Superior temporal gyrus (tissue), 1 donor: ENCODE results near the gene CAMK1D.
A peak's percentile ranks its signal among the peaks of the same experiment; 100 is the strongest.
"Not testable (repeated sequence)": the region's sequence is repeated elsewhere in the genome, so short reads cannot be mapped to it uniquely, and the experiment has no call there.

Experiments
- DNase-seq: peaks from one replicate; pipeline ENCODE4 v3.0.0-alpha.2; 2016; ENCODE audit errors: extremely low spot score

CAMK1D gene

DNA sequence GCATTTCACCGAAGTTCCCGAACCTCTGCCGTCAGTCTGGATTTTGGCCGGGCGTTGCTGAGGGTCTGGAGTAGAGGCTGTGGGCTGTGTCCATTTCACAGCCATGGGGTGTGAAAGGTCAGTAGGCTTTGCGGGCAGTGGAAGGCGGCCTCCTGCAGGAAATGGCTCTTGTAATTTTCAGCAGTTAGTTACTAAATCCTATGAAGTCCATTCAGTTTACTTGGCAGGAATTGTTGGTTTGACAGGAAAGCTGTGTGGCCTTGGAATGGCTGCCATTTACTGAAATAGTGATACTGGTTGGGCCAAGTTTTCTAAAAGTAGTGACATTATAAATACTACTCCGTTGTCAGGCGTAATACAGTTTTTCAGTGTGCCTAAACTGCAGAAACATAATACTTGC is 348.4 kb downstream of the CAMK1D start:
- DNase-seq: no peak

DNA sequence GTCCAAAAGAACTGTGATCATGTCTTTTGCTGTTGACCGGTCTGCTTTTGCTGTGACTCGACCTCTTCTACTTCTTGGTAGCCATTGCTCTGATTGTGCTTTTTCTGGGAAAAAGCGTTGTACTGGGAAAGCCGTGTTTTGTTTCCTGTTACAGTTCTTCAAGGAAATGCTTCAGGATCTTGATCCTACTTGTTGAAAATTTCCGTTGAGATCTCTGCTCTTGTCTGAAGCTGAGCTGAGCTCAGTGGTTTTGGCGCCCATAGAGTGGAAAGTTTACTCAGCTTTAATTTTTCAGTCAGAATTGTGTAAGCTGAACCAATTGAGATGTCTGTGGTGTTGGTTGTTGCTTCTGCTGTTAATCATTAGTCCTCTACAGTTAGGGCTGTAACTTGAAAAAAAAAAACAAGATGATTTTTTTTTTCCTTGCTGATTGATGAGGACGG is 349.9 kb downstream of the CAMK1D start:
- DNase-seq: no peak

DNA sequence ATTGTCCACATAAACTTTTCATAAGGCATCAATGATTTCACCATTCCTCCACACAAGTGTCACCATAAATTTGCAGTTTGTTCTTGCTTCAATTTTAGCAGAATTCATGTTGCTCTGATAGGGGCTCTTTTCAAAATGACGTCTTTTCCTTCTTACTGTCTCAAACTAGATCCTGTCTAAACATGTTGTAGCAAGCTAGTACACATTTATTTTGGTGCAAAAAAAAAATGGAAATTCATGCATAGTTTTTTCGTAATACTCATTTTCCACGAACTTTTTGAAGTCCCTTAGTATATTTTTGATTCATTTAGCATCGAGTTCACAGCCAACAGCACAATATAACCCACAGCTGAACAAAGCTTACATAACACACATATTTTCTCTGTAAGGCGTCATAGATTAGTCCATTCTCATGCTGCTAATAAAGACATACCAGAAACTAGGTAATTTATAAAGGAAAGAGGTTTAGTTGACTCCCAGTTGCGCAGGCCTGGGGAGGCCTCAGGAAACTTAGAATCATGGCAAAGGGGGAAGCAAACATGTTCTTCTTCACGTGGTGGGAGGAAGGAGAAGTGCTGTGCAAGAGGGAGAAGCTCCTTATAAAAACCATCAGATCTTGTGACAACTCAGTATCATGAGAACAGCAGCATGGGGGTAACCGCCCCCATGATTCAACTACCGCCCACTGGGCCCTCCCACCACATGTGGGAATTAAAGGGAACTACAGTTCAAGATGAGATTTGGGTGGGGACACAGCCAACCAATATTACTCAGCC is 350.6 kb downstream of the CAMK1D start:
- peak; percentile 42 for DNase-seq

DNA sequence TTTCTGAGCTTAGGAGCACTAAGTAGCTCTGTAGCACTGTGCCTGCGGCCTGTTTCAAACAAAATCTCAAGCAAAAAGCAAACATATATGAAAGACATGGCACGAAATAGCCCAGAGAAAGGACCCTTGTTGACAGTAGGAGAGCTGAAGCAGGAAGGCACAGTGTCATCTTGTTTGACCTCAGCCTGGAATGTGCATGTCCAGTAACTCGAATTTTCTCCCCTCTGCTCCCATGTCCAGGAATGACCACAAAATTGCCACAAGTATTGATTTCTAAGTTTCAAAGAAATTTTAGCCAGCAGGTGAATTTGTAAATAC is 351.2 kb downstream of the CAMK1D start:
- DNase-seq: no peak

DNA sequence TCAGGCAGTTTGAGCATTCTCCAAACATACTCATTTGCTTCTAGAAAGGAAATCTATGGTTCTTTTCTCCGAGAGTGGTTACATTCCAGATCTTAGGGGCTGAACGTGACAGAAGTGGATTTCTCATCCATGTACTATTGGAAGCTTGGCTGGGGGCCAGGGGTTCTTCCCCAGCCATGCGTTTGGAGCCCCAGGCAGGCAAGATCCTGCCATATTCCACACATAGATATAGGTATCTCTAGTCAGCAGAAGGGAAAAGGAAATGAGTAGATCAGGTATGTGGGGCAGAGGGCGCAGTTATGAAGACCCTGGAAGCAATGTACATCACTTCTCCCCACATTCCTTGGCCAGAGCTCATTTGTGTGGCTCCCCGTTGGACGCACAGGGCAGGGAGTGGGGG is 352.3 kb downstream of the CAMK1D start:
- no peak for DNase-seq

DNA sequence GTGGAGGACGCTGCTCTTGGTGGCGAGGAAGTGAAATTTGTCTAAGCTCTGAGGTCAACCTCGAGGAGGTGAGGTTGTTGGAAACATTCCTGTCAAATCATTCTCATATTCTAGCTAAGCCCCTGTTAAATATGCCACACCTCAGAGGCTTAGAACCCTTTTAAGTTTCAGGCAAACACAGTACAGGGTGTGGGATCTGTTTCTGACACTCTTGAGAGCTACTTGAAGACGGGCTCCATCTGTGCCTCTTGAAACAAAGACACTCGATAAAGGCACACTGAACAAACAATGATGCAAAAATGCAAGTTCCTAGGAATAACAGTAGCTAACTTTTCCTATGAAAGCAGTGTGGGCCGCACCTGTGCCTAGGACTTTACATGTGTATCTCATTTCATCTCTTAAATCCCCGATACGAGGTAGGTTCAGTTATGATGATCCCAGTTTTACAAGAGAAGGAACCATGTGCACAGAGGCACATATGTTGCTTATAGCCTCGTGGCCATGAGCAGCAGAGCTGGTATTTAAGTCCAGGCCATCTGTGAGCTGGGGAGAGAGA is 352.9 kb downstream of the CAMK1D start:
- peak; percentile 34 for DNase-seq

DNA sequence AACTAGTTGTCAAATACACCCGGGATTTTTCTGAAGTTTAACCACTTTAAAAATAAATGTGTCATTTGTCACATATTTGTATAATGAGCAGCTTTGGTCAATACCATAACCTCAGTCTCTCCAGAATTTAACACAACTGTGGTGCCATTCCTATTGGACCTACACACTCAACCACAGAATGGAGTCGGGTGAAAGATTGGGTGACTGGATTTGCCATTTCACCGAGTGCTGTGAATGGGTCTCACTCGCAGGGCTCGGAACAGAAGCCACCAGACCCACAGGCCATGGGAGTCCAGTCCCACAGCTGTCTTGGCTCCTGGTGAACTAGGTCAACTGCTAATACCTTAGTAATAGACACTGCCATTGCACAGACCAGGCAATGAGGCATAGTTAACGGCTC is 353.8 kb downstream of the CAMK1D start:
- DNase-seq: no peak

DNA sequence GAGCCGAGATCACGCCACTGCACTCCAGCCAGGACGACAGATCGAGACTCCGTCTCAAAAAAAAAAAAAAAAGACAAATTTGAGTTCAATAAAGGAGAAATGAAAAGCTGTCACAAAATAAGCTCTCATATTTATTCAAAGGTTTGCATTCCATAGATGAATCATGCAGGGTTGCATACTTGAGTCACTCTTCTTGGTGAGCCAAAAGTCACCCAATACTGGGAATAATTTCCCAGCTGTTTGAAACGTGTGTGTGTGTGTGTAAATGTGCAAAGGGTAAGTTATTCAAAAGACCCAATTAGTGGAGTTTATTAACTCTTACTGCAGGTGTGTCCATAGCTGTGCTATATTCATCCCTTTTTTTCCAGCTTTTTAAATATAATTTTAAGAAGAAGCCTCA is 354.5 kb downstream of the CAMK1D start:
- no peak for DNase-seq

DNA sequence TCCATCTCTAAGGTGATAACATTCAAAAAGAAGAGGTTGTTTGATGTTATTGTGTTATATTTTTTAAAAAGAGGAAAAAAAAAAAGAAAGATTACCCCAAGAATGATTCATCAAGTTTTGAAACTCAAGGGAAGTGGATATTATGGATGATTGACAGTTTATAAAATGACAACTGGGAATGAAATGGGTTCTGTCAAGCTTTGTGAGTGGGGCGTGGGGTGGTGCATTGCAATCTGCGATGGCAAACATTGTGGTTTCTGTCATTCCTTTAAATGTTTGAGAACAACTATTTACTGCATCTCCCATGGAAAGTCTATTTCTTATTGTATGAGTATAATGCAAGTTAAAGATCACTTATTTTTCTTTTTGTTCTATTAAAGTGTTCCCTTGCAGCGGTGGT is 355.1 kb downstream of the CAMK1D start:
- no peak for DNase-seq

DNA sequence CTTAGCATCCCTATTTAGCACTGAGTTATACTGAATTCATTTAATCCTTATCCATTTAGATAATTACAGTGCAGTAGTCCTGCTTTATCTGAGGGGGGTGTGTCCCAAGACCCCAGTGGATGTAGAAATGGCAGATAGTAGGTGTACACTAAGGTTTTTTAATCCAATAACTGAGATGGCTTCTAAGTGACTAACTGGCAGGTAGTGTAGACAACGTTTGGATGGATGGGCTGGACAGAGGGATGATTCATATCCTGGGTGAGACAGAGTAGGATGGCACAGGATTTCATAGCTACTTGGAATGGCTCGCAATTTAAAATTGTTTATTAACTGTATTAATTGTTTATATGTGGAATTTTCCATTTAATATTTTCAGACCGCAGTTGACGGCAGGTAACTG is 356.6 kb downstream of the CAMK1D start:
- no peak for DNase-seq

DNA sequence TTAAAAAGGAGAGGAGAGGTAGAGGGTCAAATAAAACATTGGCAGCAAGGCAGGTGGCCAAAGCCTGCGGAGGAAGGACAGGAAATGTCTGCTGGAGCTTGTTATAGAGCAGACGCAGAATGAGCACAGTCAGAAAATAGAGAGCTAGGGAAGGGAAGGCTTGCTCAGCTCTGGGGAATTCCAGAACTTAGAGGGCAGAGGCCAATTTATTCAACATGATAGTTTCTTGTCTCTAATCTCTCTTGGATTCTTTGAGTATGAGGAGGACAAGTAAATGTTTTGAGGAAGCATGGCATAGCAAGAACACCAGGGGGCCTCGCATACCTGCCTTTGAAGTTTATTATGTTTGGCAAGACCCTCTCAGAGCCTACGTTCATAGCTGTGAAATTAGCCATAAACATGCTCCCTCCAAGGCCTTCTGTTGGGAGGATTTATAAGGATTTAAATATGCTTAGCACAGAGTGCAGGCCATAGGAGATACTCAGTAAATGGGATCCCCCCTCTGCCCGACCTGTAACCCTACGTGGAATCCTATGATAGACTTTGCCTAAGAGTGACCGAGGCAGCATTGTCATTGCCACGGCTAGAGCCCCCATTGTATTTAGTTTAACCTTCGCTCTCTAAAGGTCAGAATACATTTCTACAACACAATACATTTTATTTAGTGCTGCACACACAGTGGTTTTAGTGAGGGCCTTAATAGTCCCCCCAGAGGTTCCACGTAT is 358.3 kb downstream of the CAMK1D start:
- peak; percentile 42 for DNase-seq

DNA sequence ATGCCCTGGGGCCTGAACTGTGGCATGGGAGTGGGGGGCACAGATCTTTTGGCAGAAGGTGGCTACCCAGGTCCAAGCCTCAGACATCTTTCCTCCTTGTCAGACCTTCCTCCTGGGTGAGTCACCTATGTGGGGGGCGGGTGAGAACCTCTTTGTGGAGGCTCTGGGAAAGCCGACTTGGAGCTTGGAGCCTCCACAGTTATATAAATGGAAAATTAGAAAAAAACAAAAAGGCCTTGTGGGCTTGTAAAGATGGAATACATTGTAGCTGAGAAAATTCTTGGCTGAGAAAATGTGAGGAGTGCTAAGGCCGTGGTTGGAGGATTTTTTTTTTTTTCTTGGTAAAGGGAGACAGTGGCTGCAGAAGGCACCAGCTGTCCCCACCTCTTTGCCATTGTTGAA is 359.7 kb downstream of the CAMK1D start:
- DNase-seq: peak; percentile 60

DNA sequence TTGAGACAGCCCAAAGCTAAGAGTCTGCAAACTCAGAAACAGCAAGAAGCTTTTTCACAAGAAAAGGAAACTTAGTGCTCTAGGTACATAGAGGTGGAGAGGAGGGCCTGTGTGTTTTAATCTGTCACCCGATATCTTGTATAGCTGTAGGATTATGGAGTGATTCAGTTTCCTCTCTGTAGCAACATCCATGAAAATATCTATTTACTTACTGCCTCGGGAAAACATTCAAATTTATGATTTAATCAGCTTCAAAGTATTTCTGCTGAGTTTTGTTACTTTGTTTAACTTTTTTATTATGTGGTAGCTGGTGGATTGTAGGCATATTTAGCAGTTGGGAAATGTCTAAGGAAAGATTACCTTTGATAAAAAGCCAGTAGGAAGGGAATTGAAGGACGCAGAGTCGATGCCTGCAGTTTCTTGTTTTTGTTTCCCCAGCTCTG is 360.2 kb downstream of the CAMK1D start:
- DNase-seq: no peak

DNA sequence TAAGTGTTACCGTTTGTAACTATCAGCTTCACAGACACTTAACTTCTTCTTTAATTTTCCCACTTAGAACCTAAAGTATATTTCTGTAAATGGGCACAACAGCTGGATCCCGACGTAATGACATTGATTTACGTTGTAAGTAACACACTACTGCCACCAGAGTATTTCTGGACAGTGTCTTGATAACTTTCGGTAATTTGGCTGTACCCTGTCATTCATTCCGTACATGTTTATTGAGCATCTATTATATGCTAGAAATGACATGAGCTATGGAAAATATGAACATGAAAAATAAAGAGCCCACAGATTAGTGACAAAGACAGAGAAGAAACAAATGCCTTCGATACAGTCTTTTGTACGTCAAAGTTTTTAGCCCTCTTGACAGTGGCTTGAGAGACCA is 360.8 kb downstream of the CAMK1D start:
- DNase-seq: no peak

DNA sequence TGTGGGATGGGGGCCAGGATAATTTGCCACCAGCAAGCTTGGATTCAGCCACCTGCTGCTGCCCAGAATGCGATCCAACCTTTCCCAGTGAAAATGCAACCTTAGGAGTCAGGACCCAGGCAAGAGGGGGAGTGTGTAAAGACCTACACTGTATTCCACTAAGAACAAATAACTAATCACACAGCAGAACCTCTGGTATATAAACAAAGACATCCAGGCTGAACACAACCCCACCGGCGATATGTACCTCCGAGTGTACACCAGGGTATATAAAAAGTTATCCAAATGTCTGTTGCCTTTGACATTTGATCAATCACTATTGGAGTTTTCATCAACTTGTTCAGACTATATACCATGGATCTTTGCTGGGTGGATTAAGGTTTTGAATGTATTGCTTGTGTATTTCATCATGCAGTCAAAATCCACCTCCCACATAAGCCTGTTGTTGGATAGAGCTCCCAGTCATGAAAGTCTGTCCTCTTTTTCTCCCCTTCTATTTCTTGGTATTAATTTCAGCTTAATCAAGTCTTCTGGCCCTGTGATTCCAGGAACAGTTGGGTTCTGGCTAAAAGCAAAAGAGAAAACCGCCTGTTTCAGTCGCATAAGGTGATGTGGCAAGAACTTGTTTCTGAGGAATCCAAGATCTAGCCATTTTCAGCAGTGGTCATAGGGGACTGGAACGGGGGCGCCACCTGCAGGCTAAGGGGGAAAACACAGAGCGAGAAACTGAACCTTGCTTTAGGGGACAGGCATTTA is 361.4 kb downstream of the CAMK1D start:
- peak; percentile 88 for DNase-seq

DNA sequence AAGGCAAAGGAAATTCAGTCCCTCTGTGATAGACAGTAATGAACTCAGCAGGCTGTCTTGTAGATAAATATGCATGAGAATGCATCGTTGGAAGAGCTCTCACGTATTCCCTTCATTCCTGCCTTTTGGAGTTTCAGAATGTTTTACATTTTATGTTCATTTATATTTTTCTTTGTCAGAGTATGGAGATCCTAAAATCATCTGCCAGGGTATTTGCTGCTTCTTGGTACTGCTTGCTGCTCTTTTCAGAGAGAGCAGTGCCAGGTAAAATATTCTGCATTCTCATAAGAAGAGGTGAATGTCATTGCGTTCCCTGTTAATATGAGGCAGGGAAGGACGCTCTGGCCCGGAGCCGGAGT is 362.0 kb downstream of the CAMK1D start:
- DNase-seq: no peak

DNA sequence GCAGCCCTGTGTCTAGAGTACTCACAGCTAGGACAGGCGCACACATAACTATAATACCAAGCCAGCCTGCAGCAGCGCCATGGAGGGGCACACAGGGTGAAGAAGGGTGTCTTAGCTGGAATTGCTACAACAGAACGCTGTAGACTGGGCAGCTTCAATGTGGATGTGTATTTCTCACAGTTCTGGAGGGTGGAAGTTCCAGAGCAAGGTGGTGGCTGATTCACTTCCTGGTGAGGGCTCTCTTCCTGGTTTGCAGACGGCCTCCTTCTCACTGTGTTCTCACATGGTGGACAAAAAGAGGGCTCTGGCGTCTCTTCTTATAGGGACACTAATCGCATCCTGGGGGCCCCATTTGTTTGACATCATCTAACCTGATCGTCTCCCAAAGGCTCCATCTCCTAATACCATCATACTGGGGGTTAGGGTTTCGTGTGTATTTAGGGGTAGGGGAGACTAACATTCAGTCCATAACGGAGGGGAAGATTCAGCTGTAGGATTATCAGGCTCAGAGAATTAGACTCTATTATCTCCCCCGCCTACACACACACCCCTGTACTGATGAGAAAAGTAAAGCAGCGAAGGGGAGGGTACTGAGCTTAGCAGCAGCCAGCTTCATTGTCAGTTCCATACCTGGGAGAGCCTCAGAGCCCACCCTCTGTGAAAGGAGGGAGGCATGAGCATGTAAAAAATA is 363.1 kb downstream of the CAMK1D start:
- DNase-seq: no peak

DNA sequence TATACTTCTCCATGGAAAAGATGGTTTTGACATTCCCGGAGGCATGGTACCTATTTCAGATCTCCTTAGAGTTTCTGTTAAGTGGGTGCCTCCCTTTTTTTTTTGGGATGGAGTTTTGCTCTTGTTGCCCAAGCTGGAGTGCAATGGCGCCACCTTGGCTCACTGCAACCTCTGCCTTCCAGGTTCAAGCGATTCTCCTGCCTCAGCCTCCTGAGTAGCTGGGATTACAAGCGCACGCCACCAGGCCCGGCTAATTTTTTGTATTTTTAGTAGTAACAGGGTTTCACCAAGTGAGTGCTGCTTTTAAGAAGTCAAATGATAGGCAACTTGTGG is 363.6 kb downstream of the CAMK1D start:
- not testable (repeated sequence) for DNase-seq

DNA sequence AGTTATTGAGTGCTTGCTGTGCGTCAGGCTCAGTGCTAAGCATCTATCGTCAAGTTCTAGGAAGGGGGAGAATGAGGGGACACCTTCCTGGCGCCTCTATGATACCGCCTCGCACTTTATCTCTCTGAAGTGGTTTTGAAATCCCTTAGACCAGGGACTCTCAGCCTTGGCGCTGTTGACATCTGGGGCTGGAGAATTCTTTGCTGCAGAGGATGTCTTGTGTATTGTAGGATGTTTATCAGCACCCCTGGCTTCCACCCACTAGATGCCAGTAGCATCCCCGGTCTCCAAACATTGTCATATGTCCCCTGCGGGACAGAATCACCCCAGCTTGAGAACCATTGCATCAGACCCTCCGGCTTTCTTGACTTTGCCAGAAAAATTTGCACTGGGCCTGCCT is 366.7 kb downstream of the CAMK1D start:
- no peak for DNase-seq

DNA sequence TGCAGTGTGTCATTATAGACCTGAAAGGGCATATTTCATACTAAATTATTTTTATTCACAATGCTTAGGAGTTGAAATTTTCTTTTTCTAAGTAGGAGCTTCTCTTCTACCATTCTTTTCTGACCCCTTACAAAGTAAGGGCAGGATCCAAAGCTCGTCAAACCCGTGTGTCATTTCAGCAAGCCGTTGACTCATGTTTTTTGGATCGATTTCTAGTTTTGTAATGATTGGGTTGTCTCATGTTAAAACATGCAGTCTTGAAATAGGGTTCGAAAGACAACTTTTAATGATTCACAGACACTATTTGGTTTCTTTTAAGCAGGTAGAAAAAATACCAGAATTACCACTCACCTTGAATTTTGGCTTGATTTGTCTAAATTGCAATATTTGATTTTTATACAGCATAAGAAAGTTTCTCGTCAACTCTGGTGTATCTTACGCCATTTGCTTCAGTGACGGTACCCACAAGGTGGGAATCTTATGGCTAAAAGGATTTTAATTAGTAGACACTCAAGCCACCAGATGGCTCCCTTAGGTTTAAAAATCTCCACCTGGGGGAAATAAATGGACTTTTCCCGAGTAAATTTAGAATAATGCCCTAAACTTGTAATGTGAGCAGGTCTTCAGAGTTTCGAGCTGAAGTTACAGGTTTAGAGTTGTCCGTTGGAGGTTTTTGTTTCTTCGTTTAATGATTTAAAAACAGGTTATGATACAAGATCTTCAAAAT is 368.8 kb downstream of the CAMK1D start:
- peak; percentile 42 for DNase-seq

DNA sequence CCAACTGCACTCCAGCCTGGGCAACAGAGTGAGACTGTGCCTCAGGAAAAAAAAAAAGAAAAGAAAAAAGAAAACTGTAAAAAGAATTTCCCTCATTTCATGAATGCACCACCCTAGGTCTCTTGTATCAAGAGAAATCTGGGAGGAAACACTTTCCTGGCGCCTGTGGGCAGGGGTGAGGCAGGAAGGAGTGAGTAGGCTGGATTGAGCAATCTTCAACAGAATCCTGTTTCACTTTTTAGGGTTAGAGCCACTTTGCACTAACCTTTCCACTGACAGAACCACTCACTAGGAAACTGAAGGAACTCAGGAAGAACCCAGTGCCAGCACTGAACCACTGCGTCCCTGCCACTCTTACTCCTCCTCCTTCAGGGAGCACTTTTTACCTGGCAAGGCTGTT is 370.0 kb downstream of the CAMK1D start:
- no peak for DNase-seq
